Activated naive CD4-positive, alpha-beta T cell treated with anti-CD3 and anti-CD28 coated beads for 36 hours (primary cell): ENCODE data around the gene SFXN2. TPM values are rescaled to one million over a fixed set of nuclear protein-coding genes. Genes with fewer than 3 reads are reported as not detected.
"Not testable (repeated sequence)": the region's sequence is repeated elsewhere in the genome, so short reads cannot be mapped to it uniquely, and the experiment has no call there.

ENCODE experiments used
- CTCF ChIA-PET: fragments of 350-600 bp; sonication (Branson Sonifier 250); formaldehyde crosslinking; loops from one replicate; lab custom pipeline; 2021; ENCODE audit warnings: antibody characterized with exemption; lab: Charles Lee
- DNase-seq: peaks from one replicate; pipeline ENCODE4 v3.0.0-alpha.2; 2020
- H3K27ac Mint-ChIP-seq: one replicate; pipeline ENCODE4 v1.8.0; 2021; ENCODE audit warnings: mild to moderate bottlenecking, mixed read lengths
- H3K27me3 Mint-ChIP-seq: one replicate; pipeline ENCODE4 v1.8.0; 2021; ENCODE audit warnings: low read depth, mixed read lengths
- H3K36me3 Mint-ChIP-seq: one replicate; pipeline ENCODE4 v1.8.0; 2021; ENCODE audit warnings: low read depth, mixed read lengths
- H3K4me1 Mint-ChIP-seq: one replicate; pipeline ENCODE4 v1.8.0; 2021; ENCODE audit warnings: low read depth, mixed read lengths
- H3K4me3 Mint-ChIP-seq: one replicate; pipeline ENCODE4 v1.8.0; 2021; ENCODE audit warnings: mild to moderate bottlenecking, moderate library complexity, mixed read lengths
- H3K9me3 Mint-ChIP-seq: one replicate; pipeline ENCODE4 v1.8.0; 2021; ENCODE audit warnings: mixed read lengths
- intact Hi-C: fragments of 100-400 bp; cut with micrococcal nuclease; formaldehyde crosslinking; loops from one replicate; pipeline ENCODE4 v1.15.1; 2023
- total RNA-seq, 2 experiments: library from RNA; stranded (reverse); gene quantifications; one replicate each; pipeline ENCODE4 v1.2.3, GENCODE V29; 2021

The SFXN2 gene
- total RNA-seq, 2 experiments from 2014 or later: 8.7 to 9.4 TPM

DNA sequence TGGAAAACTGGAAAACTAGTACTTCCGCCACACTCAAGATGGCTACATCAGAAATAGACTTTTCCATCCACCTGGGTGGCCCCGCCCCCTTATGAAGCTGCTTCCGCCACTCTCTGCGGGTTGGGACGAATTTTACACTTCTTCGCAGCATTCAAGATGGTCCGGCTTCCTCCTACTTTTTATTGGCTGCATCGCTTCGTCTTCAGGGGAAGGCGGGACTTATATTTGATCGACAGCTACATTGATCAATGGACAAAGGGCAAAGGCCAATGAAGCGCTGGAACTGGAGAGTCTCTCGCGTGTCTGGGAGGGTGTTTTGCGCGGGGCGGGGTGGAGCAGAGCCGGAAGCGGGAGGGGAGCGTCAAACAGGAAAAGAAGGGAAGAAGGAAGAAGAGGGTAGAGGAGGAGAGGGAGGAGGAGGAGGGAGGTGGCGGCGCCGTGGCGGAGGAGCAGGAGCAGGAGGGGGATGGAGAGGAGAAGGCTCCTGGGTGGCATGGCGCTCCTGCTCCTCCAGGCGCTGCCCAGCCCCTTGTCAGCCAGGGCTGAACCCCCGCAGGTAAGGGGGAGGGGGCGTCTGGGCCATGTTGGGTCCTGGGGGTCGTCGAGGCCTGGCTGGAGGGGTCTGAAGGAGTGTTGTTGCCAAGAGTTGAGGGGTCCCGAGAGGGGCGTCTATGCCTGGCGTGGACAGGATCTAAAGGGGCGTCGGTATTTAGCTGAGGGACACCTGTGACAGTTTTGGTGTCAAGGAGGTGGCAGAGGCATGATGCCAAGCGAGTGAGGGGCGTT lies 29.3 kb downstream of the SFXN2 start, which contains the start of gene WBP1L:
WBP1L (plus strand) TSS at position 361 of the 786 bp plus-strand sequence; CDS start at position 467, 106 bp downstream.
- intact Hi-C loops: loop anchor here (1.0 kb wide), 11 partner anchors 29 to 925 kb away; partner anchors contain the start of genes ACTR1A, ARL3, BORCS7 and CNNM2
- peak; percentile 97 for DNase-seq
- peak within 1 kb of the TSS; percentile 90 for H3K4me3 Mint-ChIP-seq
- no peaks in the 10 kb centered on the region for H3K36me3 Mint-ChIP-seq
- CTCF ChIA-PET: interaction anchor here (1.4 to 7.0 kb wide), 2 partner anchors 10 to 29 kb away, joined by 3 to 27 read pairs; partner anchors contain the start of genes ARL3 and SFXN2
- no peaks in the 10 kb centered on the region for H3K27me3 Mint-ChIP-seq
- H3K27ac Mint-ChIP-seq: peak within 1 kb of the TSS; percentile 83
- no peaks in the 10 kb centered on the region for H3K9me3 Mint-ChIP-seq
- H3K4me1 Mint-ChIP-seq: peaks cover 43% of the 10 kb centered on the region

DNA sequence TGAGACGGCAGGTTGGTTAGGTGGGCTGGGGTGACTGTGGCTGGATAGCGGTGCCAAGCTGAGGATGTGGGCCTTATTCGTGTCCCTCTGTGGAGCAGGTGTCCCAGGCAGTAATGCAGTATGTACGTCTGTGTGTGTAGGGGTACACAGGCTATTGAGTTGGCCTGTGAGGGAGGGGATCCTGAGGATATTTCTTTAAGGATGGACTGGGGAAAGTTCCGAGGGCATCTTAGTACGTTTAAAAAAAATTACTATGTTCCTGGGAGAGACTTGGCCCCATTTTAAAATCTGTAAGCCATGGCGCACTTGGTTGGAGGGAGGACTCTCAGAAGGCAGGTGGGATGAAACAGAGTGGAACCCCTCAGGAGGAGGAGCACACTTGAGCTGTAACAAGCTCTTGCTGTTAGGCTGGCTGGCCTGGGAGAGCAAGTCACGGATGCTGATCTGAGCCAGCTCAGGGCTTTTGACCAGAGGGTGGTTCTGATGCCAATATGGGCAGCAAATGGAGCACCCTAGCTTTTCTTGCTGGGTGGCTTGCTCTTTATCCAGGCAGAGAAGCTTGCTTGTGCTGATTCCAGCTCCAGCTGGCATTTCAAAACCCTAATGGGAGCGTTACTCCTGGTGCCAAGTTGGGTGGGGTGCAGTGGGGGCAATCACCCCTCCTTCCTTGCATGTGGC lies 30.1 kb downstream of the SFXN2 start:
- CTCF ChIA-PET: interaction anchor here (7.0 kb wide), 1 partner anchor 9 kb away, joined by 27 read pairs; no protein-coding TSS in a partner anchor
- no peaks in the 10 kb centered on the region for H3K27me3 Mint-ChIP-seq

DNA sequence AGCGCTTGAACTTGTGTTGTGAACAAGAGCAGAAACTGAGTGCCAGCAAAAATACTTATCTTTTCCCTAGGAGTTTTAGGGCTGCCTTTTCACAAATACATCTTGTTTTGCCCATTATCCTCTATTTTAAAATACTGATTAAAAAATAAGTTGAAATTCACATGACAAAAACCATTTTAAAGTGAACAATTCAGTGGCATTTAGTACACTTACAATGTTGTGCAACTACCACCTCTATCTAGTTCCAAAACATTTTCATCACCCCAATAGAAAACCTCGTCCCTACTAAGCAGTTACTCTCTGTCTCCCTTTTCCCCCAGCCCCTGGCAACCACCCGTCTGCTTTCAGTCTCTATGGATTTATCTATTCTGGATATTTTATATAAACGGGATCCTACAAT lies 30.7 kb downstream of the SFXN2 start:
- Mint-ChIP-seq H3K4me1 (peaks cover 44% of the 10 kb centered on the region), H3K9me3 (no peaks in the 10 kb centered on the region), H3K36me3 (no peaks in the 10 kb centered on the region), H3K4me3 (peak overlapping the region; percentile 90), H3K27me3 (no peaks in the 10 kb centered on the region), H3K27ac (no peak overlapping the region)
- intact Hi-C loops: no loop called here
- CTCF ChIA-PET: interaction anchor here (7.0 kb wide), 1 partner anchor 8 kb away, joined by 27 read pairs; no protein-coding TSS in a partner anchor
- DNase-seq: no peak

More for the DNA sequence above, 30.1 kb downstream of the SFXN2 start:
- Mint-ChIP-seq H3K4me1 (peaks cover 44% of the 10 kb centered on the region), H3K27ac (peak overlapping the region; percentile 83), H3K36me3 (no peaks in the 10 kb centered on the region), H3K9me3 (no peaks in the 10 kb centered on the region), H3K4me3 (peak overlapping the region; percentile 90)
- intact Hi-C loops: no loop called here
- DNase-seq: peak; percentile 31

DNA sequence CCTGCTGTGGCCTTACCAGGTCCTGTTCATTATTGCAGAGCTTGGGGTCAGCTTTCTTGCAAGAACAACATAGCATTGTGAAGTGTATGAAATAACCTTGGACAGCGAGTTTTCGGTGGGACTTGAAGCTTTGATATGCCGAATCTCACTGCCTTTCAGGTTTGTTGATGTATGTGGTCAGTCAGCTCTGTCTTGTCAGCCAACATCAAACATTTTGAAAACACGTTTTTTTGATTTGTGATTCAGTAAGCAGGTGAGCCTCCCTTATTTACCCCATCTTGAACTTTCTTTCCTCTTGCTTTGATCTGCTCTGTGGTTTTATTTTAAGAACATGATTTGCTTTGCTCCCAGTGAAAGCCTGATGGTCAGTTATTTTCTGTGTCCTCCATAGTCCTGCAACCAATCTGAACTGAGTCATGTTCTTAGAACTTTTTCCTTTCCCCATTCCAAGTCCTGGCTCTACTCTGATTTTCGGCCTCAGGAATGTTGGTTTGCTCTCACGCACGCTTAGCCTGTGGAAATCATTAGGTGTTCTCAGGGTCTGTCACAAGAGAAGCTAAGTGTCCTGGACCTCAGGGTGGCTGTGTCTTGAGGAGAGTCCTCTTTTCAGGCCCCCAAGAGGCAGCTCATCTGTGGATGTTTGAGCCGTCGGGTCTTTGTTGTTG lies 38.0 kb downstream of the SFXN2 start:
- Mint-ChIP-seq H3K9me3 (no peaks in the 10 kb centered on the region), H3K36me3 (peaks cover 3% of the 10 kb centered on the region)
- intact Hi-C loops: loop anchor here (2.0 kb wide), 1 partner anchor 50 kb away; no protein-coding TSS in a partner anchor

DNA sequence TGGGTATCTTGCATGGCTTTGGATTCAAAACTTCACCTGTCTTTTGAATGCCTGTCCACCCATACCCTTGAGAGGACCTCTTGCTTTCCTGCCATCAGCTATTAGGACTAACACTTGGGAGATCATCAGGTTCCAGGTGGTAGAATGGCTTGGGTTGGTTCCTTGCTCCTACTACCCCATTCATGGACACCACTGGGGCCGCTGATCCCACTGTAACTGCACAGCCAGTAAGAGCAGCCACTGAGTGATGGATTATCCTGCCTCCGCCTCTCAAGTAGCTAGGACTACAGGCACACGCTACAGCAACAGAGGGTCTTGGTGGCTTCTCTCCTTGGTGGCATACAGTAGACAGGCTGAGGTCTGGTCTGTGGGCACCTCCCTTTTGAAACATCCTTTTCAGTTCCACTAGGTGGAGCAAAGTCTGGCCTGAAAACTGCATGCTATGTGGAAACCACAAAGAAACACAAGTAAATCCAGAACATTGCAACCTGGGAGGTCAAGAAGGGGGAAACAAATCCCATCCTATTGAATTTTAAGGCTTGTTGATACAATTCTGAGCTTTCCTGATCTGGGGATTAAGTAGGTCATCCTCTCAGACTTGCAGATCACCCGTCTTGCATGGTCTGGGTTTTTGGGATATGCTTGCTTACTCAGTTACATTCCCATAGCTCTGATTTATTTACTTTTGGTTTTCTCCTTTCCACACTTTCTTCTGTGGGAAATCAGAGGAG lies 38.7 kb downstream of the SFXN2 start:
- no peak overlapping the region for H3K27ac Mint-ChIP-seq
- CTCF ChIA-PET: interaction anchor here (0.5 to 3.8 kb wide), 15 partner anchors 9 to 81 kb away, joined by 3 to 27 read pairs (median 3); partner anchors contain the start of gene WBP1L

More for the DNA sequence above, 38.0 kb downstream of the SFXN2 start:
- Mint-ChIP-seq H3K27ac (no peak overlapping the region), H3K4me3 (no peak overlapping the region), H3K27me3 (no peaks in the 10 kb centered on the region), H3K4me1 (peaks cover 39% of the 10 kb centered on the region)
- no peak for DNase-seq
- CTCF ChIA-PET: interaction anchor here (0.6 to 3.8 kb wide), 12 partner anchors 10 to 81 kb away, joined by 3 to 27 read pairs (median 4); partner anchors contain the start of gene WBP1L

DNA sequence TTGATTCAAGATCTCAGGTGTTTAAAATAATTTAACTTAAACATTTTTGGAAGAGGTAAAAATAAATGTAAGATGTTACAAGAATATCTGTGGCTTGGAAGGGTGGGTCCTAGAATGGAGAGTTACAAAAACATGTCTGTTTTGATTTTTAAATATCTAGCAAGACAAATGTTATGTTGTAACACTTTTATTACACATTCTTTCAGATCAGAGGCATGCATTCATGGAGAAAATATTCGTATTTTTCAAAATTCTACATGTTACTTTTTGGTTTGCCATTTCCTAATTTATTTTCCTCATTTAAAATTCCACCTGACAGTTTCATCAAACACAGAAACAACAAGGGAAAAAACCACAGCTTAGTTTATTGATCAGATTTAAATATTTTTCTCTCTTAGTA lies 39.3 kb downstream of the SFXN2 start:
- no peak for DNase-seq
- Mint-ChIP-seq H3K9me3 (no peaks in the 10 kb centered on the region), H3K27me3 (no peaks in the 10 kb centered on the region), H3K36me3 (peaks cover 3% of the 10 kb centered on the region), H3K27ac (no peak overlapping the region), H3K4me1 (peaks cover 39% of the 10 kb centered on the region), H3K4me3 (no peak overlapping the region)
- CTCF ChIA-PET: interaction anchor here (0.5 to 3.8 kb wide), 11 partner anchors 8 to 74 kb away, joined by 3 to 27 read pairs (median 4); partner anchors contain the start of gene WBP1L
- intact Hi-C loops: loop anchor here (2.0 kb wide), 1 partner anchor 49 kb away; no protein-coding TSS in a partner anchor

More for the DNA sequence above, 38.7 kb downstream of the SFXN2 start:
- Mint-ChIP-seq H3K4me3 (no peak overlapping the region), H3K9me3 (no peaks in the 10 kb centered on the region), H3K27me3 (no peaks in the 10 kb centered on the region), H3K4me1 (peaks cover 39% of the 10 kb centered on the region), H3K36me3 (peaks cover 3% of the 10 kb centered on the region)
- DNase-seq: peak; percentile 45
- intact Hi-C loops: loop anchor here (2.0 kb wide), 1 partner anchor 50 kb away; no protein-coding TSS in a partner anchor

DNA sequence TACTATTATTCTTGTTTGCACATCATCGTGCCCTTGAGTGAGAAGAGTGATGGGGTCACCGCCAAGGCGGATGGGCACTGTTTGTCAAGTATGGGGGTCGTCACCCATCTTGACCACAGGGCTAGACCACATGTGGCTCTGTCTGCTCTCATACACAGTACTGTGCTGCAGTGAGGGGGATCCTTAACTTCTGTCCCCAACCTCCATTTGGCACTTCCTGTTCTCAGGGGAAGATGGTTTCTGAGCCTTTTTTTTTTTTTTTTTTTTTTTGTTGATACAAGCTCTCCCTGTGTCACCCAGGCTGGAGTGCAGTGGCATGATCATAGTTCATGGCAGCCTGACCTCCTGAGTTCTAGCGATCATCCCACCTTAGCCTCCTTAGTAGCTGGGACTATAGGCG lies 42.9 kb downstream of the SFXN2 start:
- Mint-ChIP-seq H3K27me3 (no peaks in the 10 kb centered on the region), H3K9me3 (no peaks in the 10 kb centered on the region), H3K36me3 (peaks cover 3% of the 10 kb centered on the region), H3K4me3 (no peak overlapping the region), H3K27ac (no peak overlapping the region), H3K4me1 (peaks cover 32% of the 10 kb centered on the region)
- CTCF ChIA-PET: interaction anchor here (0.7 kb wide), 1 partner anchor 20 kb away, joined by 3 read pairs; no protein-coding TSS in a partner anchor
- DNase-seq: no peak
- intact Hi-C loops: no loop called here

DNA sequence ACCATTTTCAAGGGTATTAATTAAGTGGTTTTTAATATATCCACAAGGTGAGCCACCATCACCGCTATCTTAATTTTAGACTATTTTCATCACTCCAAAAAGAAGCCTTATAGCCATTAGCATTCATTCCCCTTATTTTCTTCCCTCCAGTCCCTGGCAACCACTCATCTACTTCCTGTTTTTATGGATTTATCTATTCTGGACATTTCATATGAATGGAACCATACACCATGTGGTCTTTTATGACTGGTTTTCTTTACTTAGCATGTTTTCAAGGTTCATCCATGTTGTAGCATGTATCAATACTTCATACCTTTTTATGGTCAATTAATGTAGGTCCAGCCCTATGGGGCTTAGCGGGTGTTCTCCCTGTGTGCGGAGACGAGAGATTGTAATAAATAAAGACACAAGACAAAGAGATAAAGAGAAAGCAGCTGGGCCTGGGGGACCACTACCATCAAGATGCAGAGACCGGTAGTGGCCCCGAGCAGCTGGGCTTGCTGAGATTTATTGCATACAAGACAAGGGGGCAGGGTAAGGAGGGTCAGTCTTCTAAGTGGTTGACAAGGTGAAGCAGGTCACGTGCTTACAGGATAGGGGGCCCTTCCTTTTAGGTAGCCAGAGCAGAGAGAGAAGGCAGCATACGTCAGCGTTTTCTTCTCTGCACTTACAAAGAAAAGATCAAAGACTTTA lies 44.0 kb downstream of the SFXN2 start:
- intact Hi-C loops: no loop called here
- CTCF ChIA-PET: no interaction called here
- H3K27me3 Mint-ChIP-seq: no peaks in the 10 kb centered on the region
- H3K4me3 Mint-ChIP-seq: no peak overlapping the region
- no peaks in the 10 kb centered on the region for H3K9me3 Mint-ChIP-seq
- no peak overlapping the region for H3K27ac Mint-ChIP-seq
- H3K4me1 Mint-ChIP-seq: peaks cover 25% of the 10 kb centered on the region
- no peak for DNase-seq
- H3K36me3 Mint-ChIP-seq: peaks cover 5% of the 10 kb centered on the region

DNA sequence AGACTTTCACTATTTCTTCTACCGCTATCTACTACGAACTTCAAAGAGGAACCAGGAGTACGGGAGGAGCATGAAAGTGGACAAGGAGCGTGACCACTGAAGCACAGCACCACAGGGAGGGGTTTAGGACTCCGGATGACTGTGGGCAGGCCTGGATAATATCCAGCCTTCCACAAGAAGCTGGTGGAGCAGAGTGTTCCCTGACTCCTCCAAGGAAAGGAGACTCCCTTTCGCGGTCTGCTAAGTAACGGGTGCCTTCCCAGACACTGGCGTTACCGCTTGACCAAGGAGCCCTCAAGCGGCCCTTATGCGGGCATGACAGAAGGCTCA lies 44.5 kb downstream of the SFXN2 start:
- intact Hi-C loops, H3K4me3 Mint-ChIP-seq, H3K36me3 Mint-ChIP-seq, DNase-seq, H3K9me3 Mint-ChIP-seq, H3K27me3 Mint-ChIP-seq, CTCF ChIA-PET, H3K27ac Mint-ChIP-seq: not testable (repeated sequence)
- peaks cover 24% of the 10 kb centered on the region for H3K4me1 Mint-ChIP-seq

DNA sequence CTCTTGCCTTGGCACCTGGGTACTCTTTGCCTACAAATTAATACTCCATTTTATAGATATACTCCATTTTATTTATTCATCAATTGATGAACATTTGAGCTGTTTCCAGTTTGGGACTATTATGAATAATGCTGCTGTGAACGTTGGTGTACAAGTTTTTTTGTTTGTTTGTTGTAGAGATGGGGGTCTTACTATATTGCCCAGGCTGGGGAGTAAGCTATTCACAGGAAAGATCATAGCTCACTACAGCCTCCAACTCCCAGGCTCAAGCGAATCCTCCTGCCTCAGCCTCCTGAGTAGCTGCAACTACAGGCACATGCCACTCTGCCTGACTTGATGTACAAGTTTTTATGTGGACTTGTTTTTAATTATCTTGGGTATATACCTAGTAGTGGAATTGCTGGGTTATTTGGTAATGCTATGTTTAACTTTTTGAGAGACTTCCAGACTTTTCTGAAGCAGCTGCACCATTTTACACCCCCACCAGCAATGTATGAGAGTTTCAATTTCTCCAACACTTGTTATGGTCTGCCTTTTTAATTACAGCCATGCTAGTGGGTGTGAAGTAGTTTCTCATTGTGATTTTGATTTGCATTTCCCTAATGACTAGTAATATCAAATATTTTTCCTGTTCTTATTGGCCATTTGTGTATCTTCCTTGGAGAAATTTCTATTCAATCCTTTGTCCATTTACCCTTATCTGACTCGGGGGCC lies 45.2 kb downstream of the SFXN2 start:
- no peak overlapping the region for H3K27ac Mint-ChIP-seq
- peaks cover 30% of the 10 kb centered on the region for H3K4me1 Mint-ChIP-seq
- CTCF ChIA-PET: no interaction called here
- H3K36me3 Mint-ChIP-seq: peaks cover 10% of the 10 kb centered on the region
- no peak overlapping the region for H3K4me3 Mint-ChIP-seq
- H3K27me3 Mint-ChIP-seq: no peaks in the 10 kb centered on the region
- no peak for DNase-seq
- H3K9me3 Mint-ChIP-seq: no peaks in the 10 kb centered on the region
- intact Hi-C loops: no loop called here
